Transverse colon (tissue), 4 donors: ENCODE data around the gene NPAS3. TPM values are rescaled to one million over a fixed set of nuclear protein-coding genes. Genes with fewer than 3 reads are reported as not detected.

Experiments used
- DNase-seq: peaks from one replicate; pipeline ENCODE4 v3.0.0-alpha.2; 2019
- H3K27ac ChIP-seq, 4 donors: fragments of 200-600 bp; sonication (generic); 2 replicates each; pipeline ENCODE4 v1.5.1; 2016 to 2018; ENCODE audit warnings: inconsistent platforms in 4 of 4
- H3K27me3 ChIP-seq: fragments of 200-600 bp; sonication (generic); 2 replicates; pipeline ENCODE4 v1.5.1; 2017; ENCODE audit warnings: inconsistent platforms
- H3K36me3 ChIP-seq, 4 donors: fragments of 200-600 bp; sonication (generic); 2 replicates each; pipeline ENCODE4 v1.5.1; 2017 to 2019; ENCODE audit warnings: inconsistent platforms in 4 of 4
- H3K4me1 ChIP-seq, 4 donors: fragments of 200-600 bp; sonication (generic); 2 replicates each; pipeline ENCODE4 v1.5.1; 2017 to 2020; ENCODE audit warnings: inconsistent platforms in 4 of 4
- H3K4me3 ChIP-seq, 4 donors: fragments of 200-600 bp; sonication (generic); 1 replicate in 1 of 4; 2 replicates in 3 of 4; pipeline versions ENCODE4 v1.5.1 to v1.6.1; 2017 to 2019; ENCODE audit warnings: inconsistent platforms in 4 of 4
- H3K9me3 ChIP-seq, 2 donors: fragments of 200-600 bp; sonication (generic); 2 replicates each; pipeline ENCODE4 v1.5.1; 2017 to 2019; ENCODE audit warnings: inconsistent platforms in 2 of 2
- CTCF ChIP-seq, 5 experiments: fragments of 200-600 bp in 3 of 5; fragments of 450-650 bp in 2 of 5; sonication (generic) in 3 of 5; IDR thresholded peaks; 1 replicate in 2 of 5; 2 replicates in 3 of 5; pipeline ENCODE4 v1.5.1; 2016 to 2017; ENCODE audit warnings: antibody characterized with exemption in 5 of 5, inconsistent platforms in 3 of 5, mild to moderate bottlenecking in 2 of 5, moderate library complexity in 1 of 5
- EP300 ChIP-seq: sonication (generic); formaldehyde crosslinking; IDR thresholded peaks from one replicate; pipeline ENCODE4 v1.6.1; 2017; ENCODE audit warnings: antibody characterized with exemption, low read depth
- POLR2A ChIP-seq: fragments of 450-650 bp; IDR thresholded peaks from one replicate; pipeline ENCODE4 v1.6.1; 2016; ENCODE audit warnings: antibody characterized with exemption, mild to moderate bottlenecking, moderate library complexity
- POLR2AphosphoS5 ChIP-seq, 3 donors: sonication (generic); formaldehyde crosslinking; IDR thresholded peaks; one replicate each; pipeline ENCODE4 v1.6.1; 2016; ENCODE audit warnings: antibody characterized with exemption in 3 of 3
- WGBS, 2 donors: methylation state at CpG; one replicate each; pipeline ENCODE4 v1.1.5; 2018; ENCODE audit warnings: low coverage in 1 of 2; 5-methylcytosine and 5-hydroxymethylcytosine counted together
- in situ Hi-C, 4 donors: fragments of 200-750 bp; cut with MboI; loops; one replicate each; pipeline versions ENCODE4 v1.15.0 to v1.15.1; 2017; ENCODE audit warnings: low sequenced_read_pairs in 3 of 4, low pct_ligation_motif_present in 1 of 4, low pct_unique_long_range_greater_than_20kb in 1 of 4
- intact Hi-C: fragments of 100-400 bp; cut with DNase I; formaldehyde crosslinking; loops from one replicate; pipeline ENCODE4 v1.15.1; 2023; ENCODE audit warnings: low total_unique reads
- total RNA-seq, 4 donors: library from RNA; depleted of rRNA; stranded (reverse); fragments of >200 nt; gene quantifications; one replicate each; pipeline ENCODE4 v1.1.0, GENCODE V29; 2016

The NPAS3 gene
- total RNA-seq, 4 donors from 2014 or later: 0.96 to 6.4 (median 1.8) TPM

GRCh38 chr14:33534104-33534503 lies 595.4 kb downstream of the NPAS3 start:
- DNase-seq: no peak
- Histone ChIP-seq H3K4me3 (no peak overlapping the region), H3K36me3 (no peaks in the 10 kb centered on the region), H3K27ac (no peak overlapping the region), H3K9me3 (no peaks in the 10 kb centered on the region), H3K4me1 (peaks cover 0 to 7% (median 0%) of the 10 kb centered on the region in 4 donors), H3K27me3 (no peaks in the 10 kb centered on the region)
- intact Hi-C loops: no loop called here
- TF ChIP-seq CTCF (IDR thresholded peaks at IDR 0.05): no peak
- WGBS, 2 donors: 72 to 90% methylated on average over 2 of the region's 2 CpGs
- in situ Hi-C loops: no loop called here

GRCh38 chr14:33534632-33535031 lies 596.0 kb downstream of the NPAS3 start:
- TF ChIP-seq POLR2AphosphoS5 (IDR thresholded peaks at IDR 0.05) (no peak), EP300 (no peak), POLR2A (no peak), CTCF (IDR thresholded peaks at IDR 0.05) (no peak)
- H3K4me3 ChIP-seq: no peak overlapping the region
- in situ Hi-C loops (no loop called here), intact Hi-C loops (no loop called here)
- no peaks in the 10 kb centered on the region for H3K36me3 ChIP-seq
- peaks cover 0 to 7% (median 0%) of the 10 kb centered on the region in 4 donors for H3K4me1 ChIP-seq
- no peak for DNase-seq
- no peaks in the 10 kb centered on the region for H3K27me3 ChIP-seq
- no peaks in the 10 kb centered on the region for H3K9me3 ChIP-seq
- H3K27ac ChIP-seq: no peak overlapping the region
- 51 to 64% methylated on average over 5 to 6 of the region's 6 CpGs for WGBS, 2 donors

GRCh38 chr14:33539918-33540357 lies 601.3 kb downstream of the NPAS3 start:
- intact Hi-C loops: no loop called here
- WGBS, 2 donors: 44 to 56% methylated on average over 3 of the region's 3 CpGs
- in situ Hi-C loops: no loop called here

GRCh38 chr14:33541171-33541570 lies 602.5 kb downstream of the NPAS3 start:
- intact Hi-C loops (no loop called here), in situ Hi-C loops (no loop called here)
- Histone ChIP-seq H3K36me3 (no peaks in the 10 kb centered on the region), H3K27me3 (no peaks in the 10 kb centered on the region), H3K9me3 (no peaks in the 10 kb centered on the region), H3K27ac (no peak overlapping the region), H3K4me3 (no peak overlapping the region), H3K4me1 (no peaks in the 10 kb centered on the region)
- 85% methylated on average over 2 of the region's 2 CpGs; no CpG with 5 or more reads in 1 of the 2 donors for WGBS, 2 donors
- DNase-seq: no peak
- TF ChIP-seq CTCF (IDR thresholded peaks at IDR 0.05) (no peak), POLR2AphosphoS5 (IDR thresholded peaks at IDR 0.05) (no peak)

More at GRCh38 chr14:33539918-33540357, 601.3 kb downstream of the NPAS3 start:
- Histone ChIP-seq H3K4me1 (peaks cover 0 to under 1% (median 0%) of the 10 kb centered on the region in 4 donors), H3K9me3 (no peaks in the 10 kb centered on the region), H3K27ac (no peak overlapping the region), H3K36me3 (no peaks in the 10 kb centered on the region), H3K27me3 (no peaks in the 10 kb centered on the region), H3K4me3 (no peak overlapping the region)
- DNase-seq: no peak
- TF ChIP-seq CTCF (IDR thresholded peaks at IDR 0.05) (no peak), POLR2A (no peak), POLR2AphosphoS5 (IDR thresholded peaks at IDR 0.05) (no peak), EP300 (no peak)
